ENCODE measurements around the gene FRMPD4. TPM values are rescaled to one million over a fixed set of nuclear protein-coding genes. Genes with fewer than 3 reads are reported as not detected.
A peak's percentile ranks its signal among the peaks of the same experiment; 100 is the strongest.

Gene FRMPD4
- total RNA-seq, 1 donor from 2014 or later, result 0.54 TPM

DNA sequence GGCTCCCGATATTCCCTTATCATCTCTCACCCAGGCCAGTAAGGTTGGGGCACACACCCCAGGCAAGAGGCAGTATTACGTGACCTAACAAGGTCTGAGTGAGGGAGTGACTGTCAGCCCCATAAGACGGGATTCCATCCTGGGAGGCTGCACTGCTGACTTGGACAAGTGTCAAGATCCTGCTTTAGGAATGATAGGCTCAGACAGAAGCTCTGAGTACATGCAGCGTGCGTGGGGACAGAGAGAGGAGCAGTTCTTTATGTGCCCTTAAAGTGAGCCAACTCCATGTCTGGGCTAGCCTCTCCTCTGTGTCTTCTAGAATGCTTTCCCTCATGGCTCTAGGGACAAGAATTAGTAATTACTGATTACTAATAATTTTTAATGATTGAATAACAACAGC, 510.7 kb downstream of the FRMPD4 start:
- Mint-ChIP-seq H3K4me3 (ENCODE audit: unreplicated experiment) (no peak overlapping the region), H3K27me3 (ENCODE audit: low read depth, unreplicated experiment) (no peaks in the 10 kb centered on the region), H3K4me1 (ENCODE audit: low read depth, unreplicated experiment) (no peaks in the 10 kb centered on the region), H3K9me3 (ENCODE audit: unreplicated experiment) (no peaks in the 10 kb centered on the region), H3K36me3 (ENCODE audit: low read depth, unreplicated experiment) (no peaks in the 10 kb centered on the region), H3K27ac (ENCODE audit: unreplicated experiment) (no peak overlapping the region)
- no peaks in the 10 kb centered on the region for H3K79me2 ChIP-seq (ENCODE audit: insufficient read depth, low read length)
- no peaks in the 10 kb centered on the region for H3K27me3 ChIP-seq (ENCODE audit: insufficient read depth, low read length)
- no peaks in the 10 kb centered on the region for H3K36me3 ChIP-seq (ENCODE audit: insufficient read depth, low read length)
- no peak for DNase-seq (ENCODE audit: low read depth)
- H3K27ac ChIP-seq (ENCODE audit: low read depth, low read length), result no peak overlapping the region
- no peaks in the 10 kb centered on the region for H4K20me1 ChIP-seq (ENCODE audit: insufficient read depth, low read length)
- FAIRE-seq, result no peak
- H3K4me2 ChIP-seq (ENCODE audit: low read length), result no peak overlapping the region
- H3K9me3 ChIP-seq (ENCODE audit: insufficient read depth, low read depth, low read length), result no peaks in the 10 kb centered on the region
- no peak overlapping the region for H2AFZ ChIP-seq (ENCODE audit: low read depth, low read length)
- H3K9ac ChIP-seq (ENCODE audit: low read length), result no peak overlapping the region
- no peaks in the 10 kb centered on the region for H3K4me1 ChIP-seq (ENCODE audit: insufficient read depth, low read length)
- no peak for TF ChIP-seq EZH2 (IDR thresholded peaks at IDR 0.05; ENCODE audit: insufficient read depth, low read length)
- TF ChIP-seq, protein P1, sequence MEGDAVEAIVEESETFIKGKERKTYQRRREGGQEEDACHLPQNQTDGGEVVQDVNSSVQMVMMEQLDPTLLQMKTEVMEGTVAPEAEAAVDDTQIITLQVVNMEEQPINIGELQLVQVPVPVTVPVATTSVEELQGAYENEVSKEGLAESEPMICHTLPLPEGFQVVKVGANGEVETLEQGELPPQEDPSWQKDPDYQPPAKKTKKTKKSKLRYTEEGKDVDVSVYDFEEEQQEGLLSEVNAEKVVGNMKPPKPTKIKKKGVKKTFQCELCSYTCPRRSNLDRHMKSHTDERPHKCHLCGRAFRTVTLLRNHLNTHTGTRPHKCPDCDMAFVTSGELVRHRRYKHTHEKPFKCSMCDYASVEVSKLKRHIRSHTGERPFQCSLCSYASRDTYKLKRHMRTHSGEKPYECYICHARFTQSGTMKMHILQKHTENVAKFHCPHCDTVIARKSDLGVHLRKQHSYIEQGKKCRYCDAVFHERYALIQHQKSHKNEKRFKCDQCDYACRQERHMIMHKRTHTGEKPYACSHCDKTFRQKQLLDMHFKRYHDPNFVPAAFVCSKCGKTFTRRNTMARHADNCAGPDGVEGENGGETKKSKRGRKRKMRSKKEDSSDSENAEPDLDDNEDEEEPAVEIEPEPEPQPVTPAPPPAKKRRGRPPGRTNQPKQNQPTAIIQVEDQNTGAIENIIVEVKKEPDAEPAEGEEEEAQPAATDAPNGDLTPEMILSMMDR (IDR thresholded peaks at IDR 0.05; ENCODE audit: insufficient read depth, low read depth, low read length), result no peak
- H3K4me3 ChIP-seq (ENCODE audit: insufficient read depth, low read depth, low read length), result no peak overlapping the region

DNA sequence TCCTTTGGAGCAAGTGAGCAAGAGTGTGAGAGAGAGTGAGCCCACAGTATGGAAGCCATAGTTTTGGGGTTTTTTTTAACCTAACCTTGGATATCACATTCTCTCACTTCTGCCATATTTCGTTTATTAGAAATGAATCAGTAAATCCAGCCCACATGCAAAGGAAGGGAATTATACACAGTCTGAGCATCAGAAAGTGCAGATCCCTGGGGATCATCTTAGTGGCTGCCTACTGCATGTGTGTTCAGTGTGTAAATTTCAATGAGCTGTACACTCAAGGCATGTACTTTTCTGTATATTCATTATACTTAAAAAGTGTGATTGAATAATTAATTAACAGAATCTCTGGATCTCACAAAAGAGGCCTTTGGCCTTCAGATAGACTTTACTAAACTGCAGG, 519.2 kb downstream of the FRMPD4 start:
- Histone ChIP-seq H3K4me1 (ENCODE audit: insufficient read depth, low read length) (no peaks in the 10 kb centered on the region), H3K27ac (ENCODE audit: low read depth, low read length) (no peak overlapping the region), H3K36me3 (ENCODE audit: insufficient read depth, low read length) (no peaks in the 10 kb centered on the region), H3K9me3 (ENCODE audit: insufficient read depth, low read depth, low read length) (no peaks in the 10 kb centered on the region), H3K27me3 (ENCODE audit: insufficient read depth, low read length) (no peaks in the 10 kb centered on the region), H3K9ac (ENCODE audit: low read length) (no peak overlapping the region), H3K4me3 (ENCODE audit: insufficient read depth, low read depth, low read length) (no peak overlapping the region), H3K4me2 (ENCODE audit: low read length) (no peak overlapping the region), H4K20me1 (ENCODE audit: insufficient read depth, low read length) (no peaks in the 10 kb centered on the region), H2AFZ (ENCODE audit: low read depth, low read length) (no peak overlapping the region), H3K79me2 (ENCODE audit: insufficient read depth, low read length) (no peaks in the 10 kb centered on the region)
- Mint-ChIP-seq H3K36me3 (ENCODE audit: low read depth, unreplicated experiment) (no peaks in the 10 kb centered on the region), H3K27me3 (ENCODE audit: low read depth, unreplicated experiment) (no peaks in the 10 kb centered on the region), H3K4me3 (ENCODE audit: unreplicated experiment) (no peak overlapping the region), H3K9me3 (ENCODE audit: unreplicated experiment) (no peaks in the 10 kb centered on the region), H3K4me1 (ENCODE audit: low read depth, unreplicated experiment) (peaks cover 2% of the 10 kb centered on the region), H3K27ac (ENCODE audit: unreplicated experiment) (no peak overlapping the region)
- TF ChIP-seq, protein P1 (IDR thresholded peaks at IDR 0.05; ENCODE audit: insufficient read depth, low read depth, low read length), result no peak
- TF ChIP-seq EZH2 (IDR thresholded peaks at IDR 0.05; ENCODE audit: insufficient read depth, low read length), result no peak
- DNase-seq (ENCODE audit: low read depth) (no peak), FAIRE-seq (no peak)

DNA sequence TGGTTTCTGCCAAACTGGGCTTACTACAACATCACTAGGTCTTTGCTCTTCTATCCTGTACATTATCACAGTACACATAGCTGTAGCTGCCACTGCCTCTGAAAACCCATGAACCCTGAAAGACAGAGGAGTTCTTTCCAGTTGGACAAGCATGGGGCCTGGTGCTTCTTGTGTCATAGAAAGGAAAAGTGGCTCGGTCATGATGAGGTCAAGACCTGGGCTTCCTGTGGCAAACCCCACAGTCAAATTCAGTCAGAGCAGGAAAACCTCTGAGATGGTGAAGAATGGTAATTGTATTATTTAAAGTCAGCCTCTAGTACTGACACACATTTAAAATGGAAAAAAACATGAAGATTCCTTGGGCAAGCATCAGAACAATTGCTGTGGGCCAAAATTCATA, 519.6 kb downstream of the FRMPD4 start:
- Histone ChIP-seq H3K27ac (ENCODE audit: low read depth, low read length) (no peak overlapping the region), H3K36me3 (ENCODE audit: insufficient read depth, low read length) (no peaks in the 10 kb centered on the region), H3K4me1 (ENCODE audit: insufficient read depth, low read length) (no peaks in the 10 kb centered on the region), H3K9me3 (ENCODE audit: insufficient read depth, low read depth, low read length) (no peaks in the 10 kb centered on the region), H4K20me1 (ENCODE audit: insufficient read depth, low read length) (no peaks in the 10 kb centered on the region), H3K9ac (ENCODE audit: low read length) (no peak overlapping the region), H3K4me3 (ENCODE audit: insufficient read depth, low read depth, low read length) (no peak overlapping the region), H3K79me2 (ENCODE audit: insufficient read depth, low read length) (no peaks in the 10 kb centered on the region), H2AFZ (ENCODE audit: low read depth, low read length) (no peak overlapping the region), H3K27me3 (ENCODE audit: insufficient read depth, low read length) (no peaks in the 10 kb centered on the region), H3K4me2 (ENCODE audit: low read length) (no peak overlapping the region)
- no peaks in the 10 kb centered on the region for H3K27me3 Mint-ChIP-seq (ENCODE audit: low read depth, unreplicated experiment)
- peaks cover 2% of the 10 kb centered on the region for H3K4me1 Mint-ChIP-seq (ENCODE audit: low read depth, unreplicated experiment)
- H3K36me3 Mint-ChIP-seq (ENCODE audit: low read depth, unreplicated experiment), result no peaks in the 10 kb centered on the region
- DNase-seq (ENCODE audit: low read depth), result no peak
- H3K4me3 Mint-ChIP-seq (ENCODE audit: unreplicated experiment), result no peak overlapping the region
- TF ChIP-seq, protein P1 (IDR thresholded peaks at IDR 0.05; ENCODE audit: insufficient read depth, low read depth, low read length), result no peak
- no peak for TF ChIP-seq EZH2 (IDR thresholded peaks at IDR 0.05; ENCODE audit: insufficient read depth, low read length)
- peak; percentile 45 for FAIRE-seq
- no peaks in the 10 kb centered on the region for H3K9me3 Mint-ChIP-seq (ENCODE audit: unreplicated experiment)
- no peak overlapping the region for H3K27ac Mint-ChIP-seq (ENCODE audit: unreplicated experiment)

Measured in astrocyte (in vitro differentiated cells and primary cell).